Rectal smooth muscle tissue (tissue), 1 donor: ENCODE results near the gene CEP112.
A peak's percentile ranks its signal among the peaks of the same experiment; 100 is the strongest.

Experiments
- H3K27ac ChIP-seq: one replicate; pipeline ENCODE4 v1.7.0; 2013; ENCODE audit warnings: low read depth, low read length, inconsistent platforms
- H3K27me3 ChIP-seq: one replicate; pipeline ENCODE4 v1.7.0; 2013; ENCODE audit warnings: low read length; ENCODE audit not compliant: control insufficient read depth, insufficient read depth
- H3K36me3 ChIP-seq: one replicate; pipeline ENCODE4 v1.7.0; 2013; ENCODE audit warnings: low read length; ENCODE audit not compliant: control insufficient read depth, insufficient read depth
- H3K4me1 ChIP-seq: one replicate; pipeline ENCODE4 v1.7.0; 2013; ENCODE audit warnings: low read length; ENCODE audit not compliant: control insufficient read depth, insufficient read depth
- H3K4me3 ChIP-seq: one replicate; pipeline ENCODE4 v1.7.0; 2013; ENCODE audit warnings: low read length
- H3K9ac ChIP-seq: one replicate; pipeline ENCODE4 v1.7.0; 2013; ENCODE audit warnings: low read length

The CEP112 gene

GRCh38 chr17:65628644-65629036 lies 563.3 kb downstream of the CEP112 start:
- no peak overlapping the region for H3K9ac ChIP-seq

GRCh38 chr17:65627891-65628643 lies 563.9 kb downstream of the CEP112 start:
- H3K36me3 ChIP-seq = no peaks in the 10 kb centered on the region
- no peak overlapping the region for H3K9ac ChIP-seq
- peaks cover 5% of the 10 kb centered on the region for H3K4me1 ChIP-seq
- no peak overlapping the region for H3K4me3 ChIP-seq
- no peaks in the 10 kb centered on the region for H3K27me3 ChIP-seq
- H3K27ac ChIP-seq = peak overlapping the region; percentile 32

More at GRCh38 chr17:65628644-65629036, 563.3 kb downstream of the CEP112 start:
- peaks cover 5% of the 10 kb centered on the region for H3K4me1 ChIP-seq
- peak overlapping the region; percentile 32 for H3K27ac ChIP-seq
- H3K36me3 ChIP-seq = no peaks in the 10 kb centered on the region
- H3K27me3 ChIP-seq = no peaks in the 10 kb centered on the region
- H3K4me3 ChIP-seq = no peak overlapping the region

- H3K9ac ChIP-seq = no peak overlapping the region
- H3K36me3 ChIP-seq = no peaks in the 10 kb centered on the region
- no peaks in the 10 kb centered on the region for H3K27me3 ChIP-seq
- H3K27ac ChIP-seq = no peak overlapping the region
- no peak overlapping the region for H3K4me3 ChIP-seq
- H3K4me1 ChIP-seq = peaks cover 5% of the 10 kb centered on the region
Observed at GRCh38 chr17:65627108-65627507, 564.8 kb downstream of the CEP112 start.

- Histone ChIP-seq H3K36me3 (no peaks in the 10 kb centered on the region), H3K27me3 (no peaks in the 10 kb centered on the region), H3K4me1 (peaks cover 5% of the 10 kb centered on the region), H3K27ac (no peak overlapping the region), H3K4me3 (no peak overlapping the region), H3K9ac (no peak overlapping the region)
Observed at GRCh38 chr17:65626451-65626850, 565.5 kb downstream of the CEP112 start.

GRCh38 chr17:65618516-65618915 lies 573.4 kb downstream of the CEP112 start:
- H3K9ac ChIP-seq = no peak overlapping the region
- H3K36me3 ChIP-seq = no peaks in the 10 kb centered on the region
- H3K4me3 ChIP-seq = no peak overlapping the region
- no peaks in the 10 kb centered on the region for H3K4me1 ChIP-seq
- H3K27ac ChIP-seq = no peak overlapping the region
- no peaks in the 10 kb centered on the region for H3K27me3 ChIP-seq

- Histone ChIP-seq H3K4me3 (no peak overlapping the region), H3K36me3 (no peaks in the 10 kb centered on the region), H3K27me3 (no peaks in the 10 kb centered on the region), H3K9ac (no peak overlapping the region), H3K27ac (no peak overlapping the region), H3K4me1 (no peaks in the 10 kb centered on the region)
Observed at GRCh38 chr17:65617496-65617895, 574.4 kb downstream of the CEP112 start.

GRCh38 chr17:65609749-65610148 lies 582.2 kb downstream of the CEP112 start:
- no peaks in the 10 kb centered on the region for H3K36me3 ChIP-seq
- no peak overlapping the region for H3K9ac ChIP-seq
- no peaks in the 10 kb centered on the region for H3K27me3 ChIP-seq
- no peak overlapping the region for H3K27ac ChIP-seq
- H3K4me3 ChIP-seq = no peak overlapping the region
- no peaks in the 10 kb centered on the region for H3K4me1 ChIP-seq

- no peaks in the 10 kb centered on the region for H3K4me1 ChIP-seq
- H3K9ac ChIP-seq = no peak overlapping the region
- H3K36me3 ChIP-seq = no peaks in the 10 kb centered on the region
- no peak overlapping the region for H3K27ac ChIP-seq
- no peak overlapping the region for H3K4me3 ChIP-seq
- H3K27me3 ChIP-seq = no peaks in the 10 kb centered on the region
Observed at GRCh38 chr17:65609286-65609685, 582.6 kb downstream of the CEP112 start.

GRCh38 chr17:65604070-65604469 lies 587.9 kb downstream of the CEP112 start:
- no peak overlapping the region for H3K27ac ChIP-seq
- no peaks in the 10 kb centered on the region for H3K4me1 ChIP-seq
- H3K9ac ChIP-seq = no peak overlapping the region
- no peak overlapping the region for H3K4me3 ChIP-seq
- H3K27me3 ChIP-seq = no peaks in the 10 kb centered on the region
- H3K36me3 ChIP-seq = no peaks in the 10 kb centered on the region

- Histone ChIP-seq H3K27me3 (no peaks in the 10 kb centered on the region), H3K4me3 (no peak overlapping the region), H3K27ac (no peak overlapping the region), H3K9ac (no peak overlapping the region), H3K4me1 (no peaks in the 10 kb centered on the region), H3K36me3 (no peaks in the 10 kb centered on the region)
Observed at GRCh38 chr17:65601881-65602280, 590.1 kb downstream of the CEP112 start.

- Histone ChIP-seq H3K9ac (no peak overlapping the region), H3K4me3 (no peak overlapping the region), H3K27me3 (no peaks in the 10 kb centered on the region), H3K27ac (no peak overlapping the region), H3K4me1 (no peaks in the 10 kb centered on the region), H3K36me3 (no peaks in the 10 kb centered on the region)
Observed at GRCh38 chr17:65601145-65601544, 590.8 kb downstream of the CEP112 start.

GRCh38 chr17:65600518-65600917 lies 591.4 kb downstream of the CEP112 start:
- no peaks in the 10 kb centered on the region for H3K4me1 ChIP-seq
- no peaks in the 10 kb centered on the region for H3K36me3 ChIP-seq
- no peak overlapping the region for H3K4me3 ChIP-seq
- H3K27ac ChIP-seq = no peak overlapping the region
- no peak overlapping the region for H3K9ac ChIP-seq
- H3K27me3 ChIP-seq = no peaks in the 10 kb centered on the region

- Histone ChIP-seq H3K4me3 (no peak overlapping the region), H3K27ac (no peak overlapping the region), H3K36me3 (no peaks in the 10 kb centered on the region), H3K9ac (no peak overlapping the region), H3K27me3 (no peaks in the 10 kb centered on the region), H3K4me1 (no peaks in the 10 kb centered on the region)
Observed at GRCh38 chr17:65599650-65600049, 592.3 kb downstream of the CEP112 start.
